HG03025 (cell line): Measurements from ENCODE around the gene SCOC.
"Not testable (repeated sequence)": the region's sequence is repeated elsewhere in the genome, so short reads cannot be mapped to it uniquely, and the experiment has no call there.

Experiments used
- ATAC-seq: cut with Tn5 transposase; IDR thresholded peaks from one replicate; pipeline ENCODE4 v1.9.1; 2021; ENCODE audit warnings: mild to moderate bottlenecking, moderate library complexity; ENCODE audit not compliant: unreplicated experiment, low FRiP score

The SCOC gene

GRCh38 chr4:140359562-140360427, 13.7 kb upstream of the SCOC start:
- ATAC-seq, result peak; percentile 94

DNA sequence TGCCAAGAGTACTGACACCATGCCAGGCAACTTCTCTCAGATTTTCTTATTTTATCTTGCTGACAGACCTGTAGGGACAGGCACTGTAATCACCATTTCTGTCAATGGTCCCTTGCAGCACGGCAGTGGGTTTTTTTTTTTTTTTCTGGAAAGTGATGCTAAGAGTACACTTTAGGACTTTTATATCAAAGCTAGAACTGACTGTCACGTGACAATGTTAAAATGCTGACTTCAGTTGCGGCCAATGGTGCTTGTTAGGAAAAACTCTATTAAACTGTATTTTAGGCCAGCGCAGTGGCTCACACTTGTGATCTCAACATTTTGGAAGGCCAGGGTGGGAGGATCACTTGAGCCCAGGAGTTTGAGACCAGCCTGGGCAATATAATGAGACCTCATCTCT, 12.3 kb upstream of the SCOC start:
- ATAC-seq, result no peak

GRCh38 chr4:140363051-140363450, 10.4 kb upstream of the SCOC start:
- ATAC-seq, result no peak

DNA sequence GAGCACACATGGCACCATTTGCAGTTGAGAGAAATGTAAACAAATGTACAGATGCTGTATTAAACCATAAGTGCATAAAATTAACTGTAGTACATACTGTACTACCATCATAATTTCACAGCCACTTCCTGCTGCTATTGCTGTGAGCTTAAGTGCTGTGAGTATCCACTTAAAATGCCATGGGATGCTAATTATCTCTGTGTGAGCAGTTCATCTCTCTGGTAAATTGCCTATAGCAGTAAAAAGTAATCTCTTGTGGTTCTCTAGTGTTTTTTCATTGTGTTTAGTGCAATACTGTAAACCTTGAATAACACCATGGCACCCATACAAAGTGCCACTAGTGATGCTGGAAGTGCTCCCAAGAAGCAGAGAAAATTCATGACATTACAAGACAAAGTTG, 9.9 kb upstream of the SCOC start:
- no peak for ATAC-seq

DNA sequence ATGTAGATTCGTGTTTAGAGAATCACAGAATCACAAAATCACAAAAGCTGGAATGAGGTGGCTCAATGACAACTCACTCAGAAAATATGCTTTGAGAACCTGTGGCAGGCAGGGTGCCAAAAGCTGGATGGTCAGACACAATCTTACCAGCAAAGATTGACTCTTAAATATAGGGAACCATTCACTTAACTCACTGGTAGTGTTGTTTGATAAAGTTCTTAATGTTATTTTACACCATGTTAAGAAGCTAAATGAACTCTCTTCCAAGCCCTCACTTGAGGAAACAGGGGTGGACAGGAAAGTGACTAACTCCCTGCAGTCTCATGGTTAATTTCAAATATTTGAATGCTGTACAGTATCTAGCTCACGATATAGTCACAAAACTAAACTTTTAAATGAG, 5.7 kb upstream of the SCOC start:
- no peak for ATAC-seq

DNA sequence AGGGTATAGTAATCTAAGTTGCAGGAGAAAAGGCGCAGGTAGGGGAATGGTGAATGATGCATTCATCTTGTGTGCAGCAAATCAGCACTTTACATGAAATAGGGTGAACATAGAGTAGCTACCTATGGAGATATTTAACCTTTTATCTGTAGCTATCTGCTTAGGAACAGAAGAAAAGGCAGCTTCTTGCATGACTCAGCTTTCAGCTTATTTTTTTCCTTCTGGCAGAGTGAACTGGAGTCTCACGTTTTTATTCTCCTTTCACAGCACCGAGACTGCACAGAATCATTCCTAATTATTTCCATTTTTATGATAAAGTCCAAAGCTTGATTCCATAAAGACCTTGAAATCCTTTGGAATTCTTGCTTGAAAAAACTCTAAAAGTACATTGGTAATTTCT, 4.8 kb upstream of the SCOC start:
- ATAC-seq, result no peak

DNA sequence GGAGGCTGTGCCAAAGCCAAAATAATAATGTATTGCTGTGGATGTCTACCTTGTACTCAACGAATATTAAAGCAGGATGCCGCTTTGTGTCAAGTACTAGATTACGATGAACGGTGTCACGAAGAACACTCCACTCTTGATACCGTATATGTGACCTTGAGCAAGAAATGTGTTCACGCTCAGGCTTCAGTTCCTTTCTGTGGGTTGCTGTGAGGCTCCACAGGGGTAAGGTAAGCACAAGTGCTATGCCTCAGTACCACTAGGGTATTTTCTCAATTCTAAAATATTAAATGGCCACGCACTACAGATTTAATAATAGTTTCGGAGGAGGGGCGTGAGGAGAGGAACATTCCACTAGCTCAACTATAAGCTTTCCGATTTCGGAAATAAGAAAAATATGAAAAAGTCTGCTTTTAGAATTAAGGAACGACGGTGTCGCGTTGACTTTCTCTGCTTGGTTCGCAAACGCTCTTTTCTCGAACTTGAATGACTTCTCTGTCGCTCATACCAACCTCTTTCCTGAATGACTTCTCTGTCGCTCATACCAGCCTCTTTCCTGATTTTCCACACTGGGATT, 607 bp upstream of the SCOC start:
- peak; percentile 60 for ATAC-seq

GRCh38 chr4:140374130-140374477, 658 bp downstream of the SCOC start:
- no peak for ATAC-seq

DNA sequence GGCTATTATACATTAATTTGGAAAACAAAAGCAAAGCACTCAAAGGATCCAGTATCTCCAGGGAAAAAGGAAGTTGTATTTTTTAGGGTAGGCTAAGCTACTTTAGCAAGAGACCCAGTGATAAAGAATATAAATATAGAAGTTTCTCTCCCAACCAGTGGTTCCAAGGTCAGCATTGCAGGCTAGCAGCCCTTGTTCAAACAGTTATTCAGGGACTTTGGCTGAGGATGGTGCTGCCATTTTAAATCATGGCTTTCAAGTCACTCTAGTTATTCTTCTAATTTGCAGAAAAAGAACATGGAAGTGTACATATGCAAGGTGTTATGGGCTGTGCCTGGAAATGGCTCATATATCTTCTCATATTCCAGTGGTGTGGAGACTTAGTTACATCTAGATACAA, 9.3 kb downstream of the SCOC start:
- ATAC-seq, result no peak

DNA sequence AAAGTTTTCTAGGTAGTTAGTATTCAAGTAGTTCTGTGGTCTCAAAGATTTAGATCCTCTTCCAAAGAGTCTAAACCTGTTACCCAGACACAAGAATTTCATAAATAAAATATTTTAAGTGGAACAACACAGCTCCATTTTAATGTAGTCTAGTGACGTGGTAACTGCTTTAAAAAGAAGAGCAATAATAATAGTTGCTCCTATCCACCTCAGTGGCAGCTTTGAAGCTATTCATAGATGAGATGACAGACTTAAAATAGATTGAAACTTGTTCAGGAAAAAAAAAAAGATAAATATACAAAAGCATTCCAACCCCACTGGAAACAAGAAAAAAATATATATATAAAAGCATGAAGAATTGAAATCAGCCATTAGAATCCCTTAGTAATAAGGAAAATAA, 14.6 kb downstream of the SCOC start:
- no peak for ATAC-seq

DNA sequence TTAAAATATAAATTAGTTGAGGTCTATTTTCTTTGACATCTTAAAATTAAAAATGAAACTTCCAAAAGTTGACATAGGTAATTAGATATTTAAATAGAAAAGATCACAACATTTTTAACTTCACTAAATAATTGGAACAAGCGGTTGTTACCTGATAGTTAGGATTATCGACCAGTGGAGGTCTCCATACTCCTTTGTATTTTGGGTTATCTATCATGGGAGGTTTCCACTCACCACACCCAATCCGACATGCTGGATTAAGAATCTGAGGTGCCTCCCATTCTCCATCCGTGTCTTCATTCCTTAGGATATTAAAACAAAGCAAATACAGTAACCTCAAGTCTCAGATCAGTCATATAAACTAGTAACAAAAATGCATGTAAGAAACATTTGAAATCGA, 22.2 kb downstream of the SCOC start:
- no peak for ATAC-seq

DNA sequence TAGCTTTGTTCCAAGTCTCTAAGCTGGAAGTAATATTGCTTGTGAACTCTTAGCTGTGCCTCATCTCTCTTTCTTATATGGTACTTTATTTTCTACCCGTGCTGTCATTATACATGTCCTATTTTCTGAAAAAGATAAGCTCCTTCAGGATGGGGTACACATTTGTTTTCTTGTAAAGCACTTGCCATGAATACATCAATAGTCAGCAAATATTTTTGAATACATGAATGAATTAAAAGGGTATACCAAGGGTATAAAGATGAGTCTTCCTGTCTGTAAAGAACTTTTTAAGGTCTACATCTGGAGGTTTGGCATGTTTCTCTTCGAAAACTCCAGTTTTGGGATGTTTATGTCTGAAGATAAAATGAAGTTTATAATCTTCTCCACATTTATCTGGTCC, 26.7 kb downstream of the SCOC start:
- no peak for ATAC-seq

GRCh38 chr4:140406292-140406691, 32.8 kb downstream of the SCOC start:
- no peak for ATAC-seq

GRCh38 chr4:140408974-140409373, 35.5 kb downstream of the SCOC start:
- no peak for ATAC-seq

DNA sequence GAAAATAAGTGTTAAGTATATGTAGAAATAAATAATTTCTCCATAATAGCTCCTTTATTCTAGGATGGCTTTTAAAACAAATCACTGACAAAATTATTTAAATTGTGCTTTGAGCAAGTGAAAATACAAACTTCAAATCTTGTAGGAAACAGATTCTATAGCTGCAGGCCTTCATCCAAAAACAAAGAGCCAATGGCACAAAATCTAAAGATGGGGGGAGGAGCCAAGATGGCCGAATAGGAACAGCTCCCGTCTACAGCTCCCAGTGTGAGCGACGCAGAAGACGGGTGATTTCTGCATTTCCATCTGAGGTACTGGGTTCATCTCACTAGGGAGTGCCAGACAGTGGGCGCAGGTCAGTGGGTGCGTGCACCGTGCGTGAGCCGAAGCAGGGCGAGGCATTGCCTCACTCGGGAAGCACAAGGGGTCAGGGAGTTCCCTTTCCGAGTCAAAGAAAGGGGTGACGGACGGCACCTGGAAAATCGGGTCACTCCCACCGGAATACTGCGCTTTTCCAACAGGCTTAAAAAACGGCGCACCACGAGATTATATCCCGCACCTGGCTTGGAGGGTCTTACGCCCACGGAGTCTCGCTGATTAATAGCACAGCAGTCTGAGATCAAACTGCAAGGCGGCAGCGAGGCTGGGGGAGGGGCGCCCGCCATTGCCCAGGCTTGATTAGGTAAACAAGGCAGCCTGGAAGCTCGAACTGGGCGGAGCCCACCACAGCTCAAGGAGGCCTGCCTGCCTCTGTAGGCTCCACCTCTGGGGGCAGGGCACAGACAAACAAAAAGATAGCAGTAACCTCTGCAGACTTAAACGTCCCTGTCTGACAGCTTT, 39.9 kb downstream of the SCOC start:
- ATAC-seq, result not testable (repeated sequence)

DNA sequence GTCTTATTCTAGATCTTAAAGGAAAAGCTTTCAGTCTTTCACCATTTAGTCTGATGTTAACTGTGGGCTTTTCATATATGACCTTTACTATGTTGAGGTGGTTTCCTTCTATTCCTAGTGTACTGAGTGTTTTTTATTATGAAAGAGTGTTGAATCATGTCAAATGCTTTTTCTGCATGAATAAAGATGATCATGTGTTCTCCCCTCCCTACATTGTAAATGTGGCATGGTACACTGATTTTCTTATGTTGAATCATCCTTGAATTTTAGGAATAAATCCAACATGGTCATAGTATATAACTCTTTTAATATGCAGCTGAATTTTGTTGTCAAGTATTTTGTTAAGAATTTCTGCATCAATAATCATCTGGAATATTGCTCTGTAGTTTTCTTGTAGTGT, 49.7 kb downstream of the SCOC start:
- no peak for ATAC-seq

DNA sequence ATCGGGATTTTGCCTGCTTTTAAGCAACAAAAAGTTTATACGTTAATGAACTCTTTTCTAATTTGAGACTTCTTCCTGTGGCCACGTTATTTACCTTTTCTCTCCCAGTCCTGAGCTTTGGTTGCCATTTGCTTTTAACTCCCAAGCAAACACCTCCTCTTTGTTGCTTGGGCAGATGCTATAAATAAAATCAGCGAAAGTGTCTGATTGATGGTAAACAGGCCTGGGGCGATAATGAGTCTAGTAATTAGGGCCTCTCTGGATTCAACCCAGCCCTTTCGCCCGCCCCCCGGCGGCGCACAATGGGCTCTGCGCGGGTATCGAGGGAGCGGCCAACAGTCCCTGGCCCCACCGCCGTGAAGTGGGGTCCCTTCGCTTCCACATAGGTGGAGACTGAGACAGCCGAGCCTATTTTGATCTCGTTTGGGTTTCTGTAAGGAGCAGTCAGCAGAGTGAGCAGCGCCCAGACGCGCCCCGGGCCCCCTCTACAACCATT, 53.2 kb downstream of the SCOC start:
- peak; percentile 8 for ATAC-seq

DNA sequence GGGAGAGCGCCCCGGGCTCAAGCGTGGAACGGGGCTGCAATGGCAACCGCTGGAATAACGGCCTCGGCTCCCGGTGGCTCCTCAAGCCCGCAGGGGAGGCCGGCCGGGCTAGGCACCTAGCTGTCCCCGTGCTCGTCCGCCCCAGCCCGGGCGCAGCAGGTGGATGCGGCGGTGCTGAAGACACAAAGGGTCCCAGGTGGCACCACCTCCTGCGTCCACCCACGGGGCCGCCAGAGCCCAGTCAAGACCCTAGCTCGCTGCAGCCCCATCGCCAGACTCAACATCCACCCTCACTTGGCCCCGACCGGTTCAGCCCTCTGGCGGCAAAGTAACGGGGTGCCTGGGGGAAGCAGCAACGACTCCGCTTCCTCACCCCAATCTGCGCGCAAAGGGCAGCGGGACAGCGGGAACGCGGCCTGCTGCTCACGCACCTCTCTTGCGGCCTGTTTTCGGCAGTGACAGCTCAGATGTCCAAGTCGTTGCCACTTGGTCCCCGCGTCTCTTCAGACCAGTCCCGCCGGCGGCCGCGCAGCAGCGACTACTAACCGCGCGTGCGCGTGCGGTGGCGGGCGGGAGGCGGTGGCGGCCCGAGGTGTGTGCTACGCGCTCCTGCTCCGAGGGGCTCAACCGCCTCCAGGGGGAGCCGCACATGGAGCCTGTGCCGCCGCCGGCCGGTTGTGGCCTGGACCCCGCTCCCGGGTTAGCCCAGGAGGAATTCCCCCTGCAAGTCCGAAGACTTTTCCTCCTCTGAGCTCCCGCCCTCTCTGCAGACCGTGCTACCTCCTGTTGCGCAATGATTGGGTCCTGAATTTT, 53.9 kb downstream of the SCOC start, which contains the start of gene CLGN:
Gene CLGN, minus strand, starts transcription at position 543 of the 813 bp plus-strand sequence. CDS start 14,570 bp downstream, outside the sequence.
- ATAC-seq, result peak; percentile 92

DNA sequence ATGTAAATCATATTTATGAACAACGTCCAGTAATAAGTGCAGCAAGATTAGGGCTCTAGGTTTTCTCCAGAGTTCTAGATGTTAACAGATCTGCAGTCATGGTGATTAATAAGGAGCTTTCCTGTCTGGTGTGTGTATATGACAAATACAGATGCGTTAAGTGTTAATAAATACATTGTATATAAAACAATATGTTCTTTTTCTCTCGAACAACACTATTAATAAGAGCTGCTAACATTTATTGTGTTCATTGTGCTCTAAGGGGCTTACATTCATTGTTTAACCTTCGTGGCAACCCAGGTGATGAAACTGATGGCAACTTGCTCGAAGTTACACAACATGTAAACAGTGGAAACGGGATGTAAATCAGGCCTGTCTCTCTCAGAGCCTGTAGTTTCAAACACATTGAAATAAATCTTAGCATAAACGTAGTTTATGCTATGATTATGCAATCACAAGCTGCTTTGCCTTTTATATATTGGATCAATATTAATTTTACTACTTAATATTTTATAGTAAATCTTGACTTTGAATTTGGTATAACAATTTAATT, 54.5 kb downstream of the SCOC start:
- no peak for ATAC-seq
